NCI-H1092 treated with DMSO at 0.1 percent for 48 hours (cell line): ENCODE data around the gene MAJIN.

Experiments
- DNase-seq: peaks from one replicate; lab custom pipeline; 2025; lab: John Stamatoyannopoulos, UW

MAJIN gene

GRCh38 chr11:64892411-64892831 is 79.5 kb downstream of the MAJIN start:
- DNase-seq, result no peak

- no peak for DNase-seq
These were observed 80.0 kb downstream of the MAJIN start for GRCh38 chr11:64891880-64892279.

- no peak for DNase-seq
These were observed 80.6 kb downstream of the MAJIN start for GRCh38 chr11:64891215-64891848.

GRCh38 chr11:64890522-64890939 is 81.4 kb downstream of the MAJIN start:
- no peak for DNase-seq

- DNase-seq, result no peak
These were observed 83.0 kb downstream of the MAJIN start for GRCh38 chr11:64888729-64889511.

- no peak for DNase-seq
These were observed 83.5 kb downstream of the MAJIN start for GRCh38 chr11:64888406-64888728.
